Measurements from ENCODE around the gene PDE2A. TPM values are rescaled to one million over a fixed set of nuclear protein-coding genes. Genes with fewer than 3 reads are reported as not detected.
A peak's percentile ranks its signal among the peaks of the same experiment; 100 is the strongest.

The PDE2A gene
- total and polyA plus RNA-seq, 2 experiments from 2014 or later = 0.60 to 2.2 TPM

DNA sequence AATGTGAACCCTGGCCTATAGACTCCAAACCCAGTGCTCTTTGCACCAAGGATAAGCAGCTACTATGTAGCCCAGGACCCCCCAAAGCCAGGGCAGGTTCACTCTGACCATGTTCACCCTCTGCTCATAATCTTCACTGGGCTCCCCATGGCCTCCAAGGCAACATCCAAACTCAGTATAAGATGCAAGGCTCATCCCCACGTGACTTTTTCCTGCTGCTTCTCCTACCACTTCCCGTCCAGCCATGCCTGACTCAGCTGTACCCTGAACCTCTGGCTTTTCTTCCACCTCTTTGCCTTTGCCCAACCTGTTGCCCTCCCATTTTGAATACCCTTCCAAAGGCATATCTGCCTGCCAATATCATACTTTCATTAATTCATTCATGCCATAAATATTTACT is 27.8 kb downstream of the PDE2A start:
- no peaks in the 10 kb centered on the region for H3K9me2 ChIP-seq (replicated peaks; ENCODE audit: insufficient read depth)
- H4K20me1 ChIP-seq (ENCODE audit: insufficient read depth, poor library complexity, severe bottlenecking) = no peaks in the 10 kb centered on the region
- H3K4me3 ChIP-seq = no peak overlapping the region
- H3K79me2 ChIP-seq = no peaks in the 10 kb centered on the region
- no peaks in the 10 kb centered on the region for H3K36me3 ChIP-seq (replicated peaks; ENCODE audit: insufficient read depth, low read depth)
- 85% methylated on average over 2 of the region's 2 CpGs for WGBS (ENCODE audit: low lambda C conversion rate, missing lambda C conversion rate)
- no peaks in the 10 kb centered on the region for H3K9me3 ChIP-seq (ENCODE audit: low read depth)
- H3K27ac ChIP-seq = no peak overlapping the region
- H3K27me3 ChIP-seq = peaks cover 6% of the 10 kb centered on the region
- H2AFZ ChIP-seq = no peak overlapping the region
- H3K4me1 ChIP-seq (ENCODE audit: insufficient read depth) = peaks cover 5% of the 10 kb centered on the region
- no peak overlapping the region for H3K4me2 ChIP-seq
- DNase-seq (ENCODE audit: low spot score) = no peak
- no peak for TF ChIP-seq EZH2 (IDR thresholded peaks at IDR 0.05; ENCODE audit: borderline replicate concordance)
- no peak for TF ChIP-seq EZH2phosphoT487 (IDR thresholded peaks at IDR 0.05; ENCODE audit: low read depth, severe bottlenecking, unreplicated experiment)
- TF ChIP-seq, protein P1, sequence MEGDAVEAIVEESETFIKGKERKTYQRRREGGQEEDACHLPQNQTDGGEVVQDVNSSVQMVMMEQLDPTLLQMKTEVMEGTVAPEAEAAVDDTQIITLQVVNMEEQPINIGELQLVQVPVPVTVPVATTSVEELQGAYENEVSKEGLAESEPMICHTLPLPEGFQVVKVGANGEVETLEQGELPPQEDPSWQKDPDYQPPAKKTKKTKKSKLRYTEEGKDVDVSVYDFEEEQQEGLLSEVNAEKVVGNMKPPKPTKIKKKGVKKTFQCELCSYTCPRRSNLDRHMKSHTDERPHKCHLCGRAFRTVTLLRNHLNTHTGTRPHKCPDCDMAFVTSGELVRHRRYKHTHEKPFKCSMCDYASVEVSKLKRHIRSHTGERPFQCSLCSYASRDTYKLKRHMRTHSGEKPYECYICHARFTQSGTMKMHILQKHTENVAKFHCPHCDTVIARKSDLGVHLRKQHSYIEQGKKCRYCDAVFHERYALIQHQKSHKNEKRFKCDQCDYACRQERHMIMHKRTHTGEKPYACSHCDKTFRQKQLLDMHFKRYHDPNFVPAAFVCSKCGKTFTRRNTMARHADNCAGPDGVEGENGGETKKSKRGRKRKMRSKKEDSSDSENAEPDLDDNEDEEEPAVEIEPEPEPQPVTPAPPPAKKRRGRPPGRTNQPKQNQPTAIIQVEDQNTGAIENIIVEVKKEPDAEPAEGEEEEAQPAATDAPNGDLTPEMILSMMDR (IDR thresholded peaks at IDR 0.05; ENCODE audit: poor library complexity) = no peak

DNA sequence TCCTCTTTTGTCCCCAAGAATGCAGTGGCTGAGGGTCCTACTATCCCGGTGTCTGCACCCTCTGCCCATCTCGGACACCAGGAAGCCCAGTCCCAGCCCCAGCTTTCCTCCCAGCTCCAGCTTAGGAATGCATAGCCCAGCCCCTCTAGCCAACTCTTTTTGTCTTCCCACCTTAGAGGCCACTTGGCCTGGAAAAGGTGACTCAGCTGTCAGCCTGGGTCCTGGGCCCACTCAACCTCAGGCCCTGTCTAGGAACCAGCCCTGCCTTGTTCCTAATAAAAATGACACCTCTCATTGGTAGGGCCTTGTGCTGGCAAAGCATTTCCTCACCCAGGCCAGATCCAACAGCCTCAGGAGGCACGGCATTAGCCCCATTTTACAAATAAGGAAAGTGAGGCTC is 28.2 kb downstream of the PDE2A start:
- no peak overlapping the region for H2AFZ ChIP-seq
- H3K4me3 ChIP-seq = no peak overlapping the region
- H3K4me2 ChIP-seq = no peak overlapping the region
- H3K36me3 ChIP-seq (replicated peaks; ENCODE audit: insufficient read depth, low read depth) = no peaks in the 10 kb centered on the region
- no peaks in the 10 kb centered on the region for H3K9me2 ChIP-seq (replicated peaks; ENCODE audit: insufficient read depth)
- H3K27ac ChIP-seq = no peak overlapping the region
- no peaks in the 10 kb centered on the region for H3K9me3 ChIP-seq (ENCODE audit: low read depth)
- TF ChIP-seq, protein P1 (IDR thresholded peaks at IDR 0.05; ENCODE audit: poor library complexity) = no peak
- TF ChIP-seq EZH2 (IDR thresholded peaks at IDR 0.05; ENCODE audit: borderline replicate concordance) (no peak), EZH2phosphoT487 (IDR thresholded peaks at IDR 0.05; ENCODE audit: low read depth, severe bottlenecking, unreplicated experiment) (no peak)
- H3K79me2 ChIP-seq = no peaks in the 10 kb centered on the region
- DNase-seq (ENCODE audit: low spot score) = no peak
- peaks cover 11% of the 10 kb centered on the region for H3K27me3 ChIP-seq
- 81% methylated on average over 3 of the region's 3 CpGs for WGBS (ENCODE audit: low lambda C conversion rate, missing lambda C conversion rate)
- H4K20me1 ChIP-seq (ENCODE audit: insufficient read depth, poor library complexity, severe bottlenecking) = no peaks in the 10 kb centered on the region
- H3K4me1 ChIP-seq (ENCODE audit: insufficient read depth) = peaks cover 5% of the 10 kb centered on the region

DNA sequence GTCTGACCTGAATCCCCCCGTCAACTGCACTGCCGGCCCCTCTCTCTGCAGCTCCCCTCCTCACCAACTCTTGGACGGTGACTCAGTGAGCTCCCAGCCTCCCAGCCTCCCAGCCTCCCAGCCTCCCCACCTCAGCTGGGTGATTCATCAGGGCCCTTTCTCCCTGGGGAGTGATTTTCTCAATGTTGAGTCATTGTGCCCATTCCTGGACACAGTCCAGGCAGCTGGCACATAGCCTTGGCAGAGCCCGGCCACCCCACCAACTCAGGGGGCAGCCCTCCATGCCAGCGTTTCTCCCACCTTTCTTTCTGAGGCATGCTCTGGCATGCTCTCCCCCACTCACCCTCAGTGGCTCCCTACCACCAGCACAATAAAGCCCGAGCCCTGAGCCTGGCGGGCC is 30.7 kb downstream of the PDE2A start:
- H3K27ac ChIP-seq = no peak overlapping the region
- no peak overlapping the region for H2AFZ ChIP-seq
- no peak overlapping the region for H3K4me3 ChIP-seq
- H3K9me3 ChIP-seq (ENCODE audit: low read depth) = no peaks in the 10 kb centered on the region
- H3K27me3 ChIP-seq = peaks cover 36% of the 10 kb centered on the region
- no peak for DNase-seq (ENCODE audit: low spot score)
- H4K20me1 ChIP-seq (ENCODE audit: insufficient read depth, poor library complexity, severe bottlenecking) = no peaks in the 10 kb centered on the region
- H3K9me2 ChIP-seq (replicated peaks; ENCODE audit: insufficient read depth) = no peaks in the 10 kb centered on the region
- H3K36me3 ChIP-seq (replicated peaks; ENCODE audit: insufficient read depth, low read depth) = no peaks in the 10 kb centered on the region
- TF ChIP-seq, protein P1 (IDR thresholded peaks at IDR 0.05; ENCODE audit: poor library complexity) = no peak
- TF ChIP-seq EZH2phosphoT487 (IDR thresholded peaks at IDR 0.05; ENCODE audit: low read depth, severe bottlenecking, unreplicated experiment) (no peak), EZH2 (IDR thresholded peaks at IDR 0.05; ENCODE audit: borderline replicate concordance) (no peak)
- H3K4me1 ChIP-seq (ENCODE audit: insufficient read depth) = peaks cover 5% of the 10 kb centered on the region
- no peaks in the 10 kb centered on the region for H3K79me2 ChIP-seq
- H3K4me2 ChIP-seq = peak overlapping the region; percentile 100
- WGBS (ENCODE audit: low lambda C conversion rate, missing lambda C conversion rate) = 96% methylated on average over 6 of the region's 7 CpGs
